Astrocyte (in vitro differentiated cells and primary cell): Measurements from ENCODE around the gene ROR2. TPM values are rescaled to one million over a fixed set of nuclear protein-coding genes. Genes with fewer than 3 reads are reported as not detected.

ENCODE experiments used
- DNase-seq: peaks from one replicate; pipeline ENCODE4 v3.0.0-alpha.2; 2010; ENCODE audit warnings: low read depth
- FAIRE-seq: peaks from 2 replicates; lab custom pipeline; 2011; peaks lifted over from hg19 to GRCh38; lab: Jason Lieb, UNC
- H2AFZ ChIP-seq: 2 replicates; pipeline ENCODE4 v1.6.0; 2012; ENCODE audit warnings: low read depth, low read length, inconsistent platforms
- H3K27ac ChIP-seq: 2 replicates; pipeline ENCODE4 v1.5.1; 2011; ENCODE audit warnings: low read depth, low read length, inconsistent platforms
- H3K27me3 ChIP-seq: 2 replicates; pipeline ENCODE4 v1.6.0; 2011; ENCODE audit warnings: low read length, inconsistent platforms; ENCODE audit not compliant: insufficient read depth
- H3K36me3 ChIP-seq: 2 replicates; pipeline ENCODE4 v1.5.1; 2011; ENCODE audit warnings: low read length, inconsistent platforms; ENCODE audit not compliant: insufficient read depth
- H3K4me1 ChIP-seq: 2 replicates; pipeline ENCODE4 v1.5.1; 2011; ENCODE audit warnings: low read length, inconsistent platforms; ENCODE audit not compliant: insufficient read depth
- H3K4me2 ChIP-seq: 2 replicates; pipeline ENCODE4 v1.6.0; 2012; ENCODE audit warnings: low read length, inconsistent platforms
- H3K4me3 ChIP-seq: 2 replicates; pipeline ENCODE4 v1.5.1; 2011; ENCODE audit warnings: low read depth, mild to moderate bottlenecking, low read length, inconsistent platforms; ENCODE audit not compliant: insufficient read depth
- H3K79me2 ChIP-seq: 2 replicates; pipeline ENCODE4 v1.6.0; 2012; ENCODE audit warnings: mild to moderate bottlenecking, low read length, inconsistent platforms; ENCODE audit not compliant: insufficient read depth
- H3K9ac ChIP-seq: 2 replicates; pipeline ENCODE4 v1.6.0; 2012; ENCODE audit warnings: mild to moderate bottlenecking, low read length, inconsistent platforms
- H3K9me3 ChIP-seq: 2 replicates; pipeline ENCODE4 v1.5.1; 2012; ENCODE audit warnings: low read depth, mild to moderate bottlenecking, low read length, inconsistent platforms; ENCODE audit not compliant: insufficient read depth
- H4K20me1 ChIP-seq: 2 replicates; pipeline ENCODE4 v1.6.0; 2012; ENCODE audit warnings: low read length, inconsistent platforms; ENCODE audit not compliant: insufficient read depth
- H3K27ac Mint-ChIP-seq: one replicate; pipeline ENCODE4 v1.8.0; 2021; ENCODE audit warnings: mild to moderate bottlenecking, mixed read lengths; ENCODE audit not compliant: unreplicated experiment
- H3K27me3 Mint-ChIP-seq: one replicate; pipeline ENCODE4 v1.8.0; 2021; ENCODE audit warnings: low read depth, mixed read lengths; ENCODE audit not compliant: unreplicated experiment
- H3K36me3 Mint-ChIP-seq: one replicate; pipeline ENCODE4 v1.8.0; 2021; ENCODE audit warnings: low read depth, mixed read lengths; ENCODE audit not compliant: unreplicated experiment
- H3K4me1 Mint-ChIP-seq: one replicate; pipeline ENCODE4 v1.8.0; 2021; ENCODE audit warnings: low read depth, mixed read lengths; ENCODE audit not compliant: unreplicated experiment
- H3K4me3 Mint-ChIP-seq: one replicate; pipeline ENCODE4 v1.8.0; 2021; ENCODE audit warnings: mild to moderate bottlenecking, moderate library complexity, mixed read lengths; ENCODE audit not compliant: unreplicated experiment
- H3K9me3 Mint-ChIP-seq: one replicate; pipeline ENCODE4 v1.8.0; 2021; ENCODE audit warnings: mild to moderate bottlenecking, mixed read lengths; ENCODE audit not compliant: unreplicated experiment
- EZH2 ChIP-seq: IDR thresholded peaks from 2 replicates; pipeline ENCODE4 v1.6.1; 2012; ENCODE audit warnings: mild to moderate bottlenecking, low read length, inconsistent platforms; ENCODE audit not compliant: insufficient read depth
- total RNA-seq: library from RNA; stranded (reverse); gene quantifications from 2 replicates; pipeline ENCODE4 v1.2.1, GENCODE V29; 2021
- TF ChIP-seq, protein P1 (sequence below): IDR thresholded peaks from 2 replicates; pipeline ENCODE4 v1.5.1; 2011; ENCODE audit warnings: low read depth, mild to moderate bottlenecking, inconsistent platforms, low read length, moderate library complexity; ENCODE audit not compliant: insufficient read depth

The ROR2 gene
- total RNA-seq, 1 donor from 2014 or later: 4.9 TPM

DNA sequence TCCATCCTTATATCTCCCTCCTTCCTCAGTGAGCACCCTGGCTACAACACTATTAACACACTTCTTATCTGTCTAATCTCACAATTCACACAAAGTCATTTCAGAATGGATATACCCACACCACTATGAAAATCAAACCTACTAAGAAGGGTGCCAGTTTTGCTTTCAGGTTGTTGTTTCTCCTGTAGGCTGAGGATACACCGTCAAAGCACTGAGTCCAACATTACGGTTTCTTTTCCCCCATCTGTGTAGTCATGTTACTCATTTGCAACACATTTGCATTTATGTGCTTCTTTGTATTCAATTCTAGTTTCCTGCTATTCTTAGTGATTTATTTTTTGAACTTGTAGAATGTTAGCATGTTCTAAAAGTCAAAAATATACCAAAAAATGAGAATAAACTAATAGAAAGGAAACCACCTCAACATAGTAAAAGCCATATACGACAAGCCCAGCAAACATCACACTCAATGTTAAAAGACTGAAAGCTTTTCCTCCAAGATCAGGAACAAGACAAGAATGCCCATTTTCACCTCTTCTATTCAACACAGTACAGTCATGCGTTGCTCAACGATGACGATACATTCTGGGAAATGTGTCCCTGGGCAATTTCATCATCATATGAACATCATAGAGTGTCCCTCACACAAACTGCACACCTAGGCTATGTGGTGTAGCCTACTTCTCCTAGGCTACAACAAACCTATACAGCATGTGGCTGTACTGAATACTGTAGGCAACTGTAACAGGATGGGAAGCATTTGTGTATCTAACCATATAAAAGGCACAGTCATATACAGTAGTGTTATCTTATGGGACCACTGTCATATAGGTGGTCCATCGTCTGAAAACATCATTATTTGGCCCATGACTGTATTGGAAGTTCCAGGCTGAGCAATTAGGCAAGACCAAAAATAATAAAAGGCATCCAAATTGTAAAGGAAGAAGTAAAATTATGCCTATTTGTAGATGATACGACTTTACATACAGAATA, 6.3 kb downstream of the ROR2 start:
- Histone ChIP-seq H3K9ac (no peak overlapping the region), H2AFZ (no peak overlapping the region), H3K36me3 (no peaks in the 10 kb centered on the region), H3K27ac (no peak overlapping the region), H4K20me1 (no peaks in the 10 kb centered on the region), H3K4me3 (no peak overlapping the region), H3K79me2 (no peaks in the 10 kb centered on the region), H3K27me3 (peaks cover 42% of the 10 kb centered on the region), H3K4me1 (peaks cover 4% of the 10 kb centered on the region), H3K9me3 (no peaks in the 10 kb centered on the region), H3K4me2 (no peak overlapping the region)
- peaks cover 4% of the 10 kb centered on the region for H3K27me3 Mint-ChIP-seq
- H3K27ac Mint-ChIP-seq: no peak overlapping the region
- no peak overlapping the region for H3K4me3 Mint-ChIP-seq
- FAIRE-seq (no peak), DNase-seq (no peak)
- peaks cover 3% of the 10 kb centered on the region for H3K36me3 Mint-ChIP-seq
- peaks cover 2% of the 10 kb centered on the region for H3K9me3 Mint-ChIP-seq
- peaks cover 15% of the 10 kb centered on the region for H3K4me1 Mint-ChIP-seq
- TF ChIP-seq, protein P1, sequence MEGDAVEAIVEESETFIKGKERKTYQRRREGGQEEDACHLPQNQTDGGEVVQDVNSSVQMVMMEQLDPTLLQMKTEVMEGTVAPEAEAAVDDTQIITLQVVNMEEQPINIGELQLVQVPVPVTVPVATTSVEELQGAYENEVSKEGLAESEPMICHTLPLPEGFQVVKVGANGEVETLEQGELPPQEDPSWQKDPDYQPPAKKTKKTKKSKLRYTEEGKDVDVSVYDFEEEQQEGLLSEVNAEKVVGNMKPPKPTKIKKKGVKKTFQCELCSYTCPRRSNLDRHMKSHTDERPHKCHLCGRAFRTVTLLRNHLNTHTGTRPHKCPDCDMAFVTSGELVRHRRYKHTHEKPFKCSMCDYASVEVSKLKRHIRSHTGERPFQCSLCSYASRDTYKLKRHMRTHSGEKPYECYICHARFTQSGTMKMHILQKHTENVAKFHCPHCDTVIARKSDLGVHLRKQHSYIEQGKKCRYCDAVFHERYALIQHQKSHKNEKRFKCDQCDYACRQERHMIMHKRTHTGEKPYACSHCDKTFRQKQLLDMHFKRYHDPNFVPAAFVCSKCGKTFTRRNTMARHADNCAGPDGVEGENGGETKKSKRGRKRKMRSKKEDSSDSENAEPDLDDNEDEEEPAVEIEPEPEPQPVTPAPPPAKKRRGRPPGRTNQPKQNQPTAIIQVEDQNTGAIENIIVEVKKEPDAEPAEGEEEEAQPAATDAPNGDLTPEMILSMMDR: no peak
- no peak for TF ChIP-seq EZH2

GRCh38 chr9:91942201-91942600, 7.8 kb downstream of the ROR2 start:
- H3K27me3 ChIP-seq: peaks cover 27% of the 10 kb centered on the region
- no peaks in the 10 kb centered on the region for H3K9me3 ChIP-seq
- no peak overlapping the region for H2AFZ ChIP-seq
- no peaks in the 10 kb centered on the region for H3K4me1 ChIP-seq
- Mint-ChIP-seq H3K27me3 (peaks cover 3% of the 10 kb centered on the region), H3K4me3 (no peak overlapping the region), H3K4me1 (peaks cover 13% of the 10 kb centered on the region), H3K27ac (no peak overlapping the region), H3K9me3 (peaks cover 2% of the 10 kb centered on the region), H3K36me3 (peaks cover 2% of the 10 kb centered on the region)
- H3K4me3 ChIP-seq: no peak overlapping the region
- no peak for TF ChIP-seq EZH2
- TF ChIP-seq, protein P1: no peak
- H3K4me2 ChIP-seq: no peak overlapping the region
- H3K79me2 ChIP-seq: no peaks in the 10 kb centered on the region
- FAIRE-seq: no peak
- H4K20me1 ChIP-seq: no peaks in the 10 kb centered on the region
- H3K36me3 ChIP-seq: no peaks in the 10 kb centered on the region
- DNase-seq: no peak
- H3K27ac ChIP-seq: no peak overlapping the region
- no peak overlapping the region for H3K9ac ChIP-seq

- Histone ChIP-seq H3K36me3 (no peaks in the 10 kb centered on the region), H3K9me3 (no peaks in the 10 kb centered on the region), H3K27ac (no peak overlapping the region), H3K79me2 (no peaks in the 10 kb centered on the region), H3K9ac (no peak overlapping the region), H3K27me3 (peaks cover 10% of the 10 kb centered on the region), H3K4me3 (no peak overlapping the region), H4K20me1 (no peaks in the 10 kb centered on the region), H3K4me1 (no peaks in the 10 kb centered on the region), H3K4me2 (no peak overlapping the region), H2AFZ (no peak overlapping the region)
- H3K4me3 Mint-ChIP-seq: no peak overlapping the region
- no peak overlapping the region for H3K27ac Mint-ChIP-seq
- FAIRE-seq: no peak
- no peak for TF ChIP-seq EZH2
- TF ChIP-seq, protein P1: no peak
- no peak for DNase-seq
- peaks cover 3% of the 10 kb centered on the region for H3K27me3 Mint-ChIP-seq
- H3K36me3 Mint-ChIP-seq: peaks cover 4% of the 10 kb centered on the region
- H3K9me3 Mint-ChIP-seq: peaks cover 2% of the 10 kb centered on the region
- H3K4me1 Mint-ChIP-seq: peaks cover 9% of the 10 kb centered on the region
These were observed 10.1 kb downstream of the ROR2 start for GRCh38 chr9:91939978-91940377.
